Adrenal gland (tissue), 5 donors: ENCODE measurements around the gene TBC1D30.

Experiments used
- POLR2A ChIP-seq, 2 donors: fragments of 450-650 bp; IDR thresholded peaks; one replicate each; pipeline ENCODE4 v1.6.1; 2017; ENCODE audit warnings: antibody characterized with exemption in 2 of 2, mild to moderate bottlenecking in 2 of 2, moderate library complexity in 1 of 2
- TF ChIP-seq, protein P1 (sequence below), 6 experiments: fragments of 450-650 bp in 4 of 6; fragments of 200-600 bp in 2 of 6; sonication (generic) in 1 of 6; IDR thresholded peaks; 1 replicate in 5 of 6; 2 replicates in 1 of 6; pipeline versions ENCODE4 v1.5.1 to v1.8.0; 2016 to 2021; ENCODE audit warnings: antibody characterized with exemption in 6 of 6, mild to moderate bottlenecking in 2 of 6, moderate library complexity in 1 of 6
- donor health status: DM: no; HTN: no; CAD: no.

DNA sequence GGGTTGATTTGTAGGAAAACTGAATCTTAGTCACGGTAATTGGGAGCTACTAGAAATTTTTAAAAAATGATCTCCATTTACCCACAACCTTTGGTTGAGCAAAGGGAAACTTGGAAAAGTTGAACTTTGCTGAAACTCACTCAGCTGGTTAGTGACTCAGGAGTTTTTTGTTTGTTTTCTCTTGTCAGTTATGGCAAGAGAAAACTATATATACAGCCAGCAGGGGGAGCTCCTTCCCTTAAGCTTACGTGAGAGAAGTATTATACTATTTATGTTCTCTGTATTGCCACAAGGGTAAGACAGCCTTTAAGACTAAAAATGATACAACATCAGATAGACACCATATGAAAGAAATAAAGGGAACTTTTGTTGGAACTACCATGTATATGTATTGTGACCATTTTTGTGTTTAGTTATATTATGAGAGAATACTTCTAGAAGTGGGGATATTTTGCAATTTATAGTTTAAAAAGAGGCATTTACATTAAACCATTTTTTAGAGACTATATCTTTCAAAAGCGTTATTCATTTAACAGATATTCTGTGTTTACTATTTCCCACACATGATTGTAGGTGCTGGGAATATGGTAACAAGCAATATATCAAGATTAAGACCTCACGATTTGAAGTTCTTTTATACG is 28.1 kb upstream of the TBC1D30 start:
- TF ChIP-seq, protein P1, sequence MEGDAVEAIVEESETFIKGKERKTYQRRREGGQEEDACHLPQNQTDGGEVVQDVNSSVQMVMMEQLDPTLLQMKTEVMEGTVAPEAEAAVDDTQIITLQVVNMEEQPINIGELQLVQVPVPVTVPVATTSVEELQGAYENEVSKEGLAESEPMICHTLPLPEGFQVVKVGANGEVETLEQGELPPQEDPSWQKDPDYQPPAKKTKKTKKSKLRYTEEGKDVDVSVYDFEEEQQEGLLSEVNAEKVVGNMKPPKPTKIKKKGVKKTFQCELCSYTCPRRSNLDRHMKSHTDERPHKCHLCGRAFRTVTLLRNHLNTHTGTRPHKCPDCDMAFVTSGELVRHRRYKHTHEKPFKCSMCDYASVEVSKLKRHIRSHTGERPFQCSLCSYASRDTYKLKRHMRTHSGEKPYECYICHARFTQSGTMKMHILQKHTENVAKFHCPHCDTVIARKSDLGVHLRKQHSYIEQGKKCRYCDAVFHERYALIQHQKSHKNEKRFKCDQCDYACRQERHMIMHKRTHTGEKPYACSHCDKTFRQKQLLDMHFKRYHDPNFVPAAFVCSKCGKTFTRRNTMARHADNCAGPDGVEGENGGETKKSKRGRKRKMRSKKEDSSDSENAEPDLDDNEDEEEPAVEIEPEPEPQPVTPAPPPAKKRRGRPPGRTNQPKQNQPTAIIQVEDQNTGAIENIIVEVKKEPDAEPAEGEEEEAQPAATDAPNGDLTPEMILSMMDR (IDR thresholded peaks at IDR 0.05) = peak; percentile 57 to 84 (median 79)
- TF ChIP-seq POLR2A (IDR thresholded peaks at IDR 0.05) = no peak
